Measurements from ENCODE around the gene TSPAN13.

TSPAN13 gene

GRCh38 chr7:16778476-16778875, 24.9 kb downstream of the TSPAN13 start:
- no peak for DNase-seq

DNA sequence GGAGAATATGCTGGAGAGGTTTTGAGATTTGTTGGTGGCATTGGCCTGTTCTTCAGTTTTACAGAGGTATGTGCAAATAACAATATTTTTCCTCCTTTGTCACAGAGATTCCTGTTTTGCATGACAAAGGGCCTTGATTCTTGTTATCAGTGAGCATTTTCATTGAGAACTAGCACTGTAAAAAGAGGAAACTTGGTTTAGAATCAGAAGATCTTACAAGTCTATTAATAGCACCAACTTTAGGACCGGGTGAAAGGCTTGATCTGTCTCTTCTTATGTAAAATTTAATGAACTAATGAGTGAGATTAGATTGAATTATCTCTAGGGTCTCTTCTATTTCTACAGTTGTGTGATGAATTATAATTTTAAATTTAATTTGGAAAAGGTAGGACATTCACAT, 25.5 kb downstream of the TSPAN13 start:
- DNase-seq = no peak

- no peak for DNase-seq
Observed at GRCh38 chr7:16780596-16780995, 27.0 kb downstream of the TSPAN13 start.

- peak; percentile 7 for DNase-seq
Observed at GRCh38 chr7:16785321-16785720, 31.8 kb downstream of the TSPAN13 start.

- DNase-seq = no peak
Observed at GRCh38 chr7:16785846-16786245, 32.3 kb downstream of the TSPAN13 start.

- no peak for DNase-seq
Observed at GRCh38 chr7:16786257-16786656, 32.7 kb downstream of the TSPAN13 start.

DNA sequence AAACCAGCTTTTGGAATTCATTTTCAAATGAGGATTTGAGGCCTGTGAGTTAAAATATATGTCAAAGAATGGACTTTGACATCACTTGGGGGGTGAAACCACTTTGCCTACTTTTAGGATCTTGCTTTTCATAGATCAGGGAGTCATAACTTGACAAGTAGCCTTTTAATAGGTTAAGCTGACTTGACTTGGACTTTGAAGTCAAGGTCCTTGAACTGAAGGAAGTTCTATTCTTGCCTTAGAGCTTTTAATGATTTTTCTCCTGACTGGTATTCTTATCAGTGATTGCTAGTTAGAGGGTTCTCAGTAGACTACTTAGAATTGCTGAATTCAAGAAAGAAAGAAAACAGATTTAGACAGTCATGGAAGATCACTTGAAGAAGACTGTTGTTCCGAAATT, 33.6 kb downstream of the TSPAN13 start:
- no peak for DNase-seq

- no peak for DNase-seq
Observed at GRCh38 chr7:16791071-16791470, 37.5 kb downstream of the TSPAN13 start.

GRCh38 chr7:16791905-16792698, 38.5 kb downstream of the TSPAN13 start:
- DNase-seq = no peak

- DNase-seq = no peak
Observed at GRCh38 chr7:16794986-16795385, 41.4 kb downstream of the TSPAN13 start.

DNA sequence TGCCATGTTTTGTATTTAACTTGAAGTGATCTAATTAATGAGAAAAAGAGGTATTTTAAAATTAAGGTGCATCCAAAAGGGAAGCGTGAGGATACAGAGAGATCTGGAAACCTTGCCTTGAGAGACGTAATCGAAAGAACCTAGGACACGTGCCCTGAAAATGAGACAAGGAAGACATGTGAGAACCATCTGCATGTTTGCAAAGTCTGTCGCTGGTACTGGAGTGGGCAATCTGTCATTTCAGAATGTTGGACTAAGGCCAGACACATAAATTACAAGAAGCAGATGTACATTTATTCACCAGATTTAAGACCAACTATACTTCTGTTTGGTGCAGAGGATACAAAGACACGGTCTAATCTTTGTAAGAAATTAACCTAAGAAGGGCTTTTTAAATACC, 42.1 kb downstream of the TSPAN13 start:
- DNase-seq = no peak

DNA sequence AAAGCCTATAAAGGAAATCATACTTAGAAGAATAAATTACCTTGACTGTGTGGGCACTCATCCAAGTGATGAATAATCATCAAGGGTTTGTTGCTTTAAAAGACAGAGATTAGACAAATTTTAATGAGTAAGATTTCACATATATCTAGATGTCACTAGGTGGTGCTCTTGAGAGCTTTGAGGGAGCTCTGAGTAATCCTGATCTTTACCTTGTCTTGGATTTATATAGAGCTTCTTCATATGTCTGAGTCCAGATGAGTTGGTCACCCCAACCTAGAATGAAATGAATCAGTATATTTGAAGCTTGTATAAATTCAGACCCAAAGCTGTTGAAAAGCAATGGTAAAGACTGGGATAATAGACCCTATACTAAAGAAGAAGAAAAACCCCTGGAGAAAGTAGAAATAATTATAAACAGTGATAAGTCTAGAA, 47.6 kb downstream of the TSPAN13 start:
- DNase-seq = peak; percentile 4

DNA sequence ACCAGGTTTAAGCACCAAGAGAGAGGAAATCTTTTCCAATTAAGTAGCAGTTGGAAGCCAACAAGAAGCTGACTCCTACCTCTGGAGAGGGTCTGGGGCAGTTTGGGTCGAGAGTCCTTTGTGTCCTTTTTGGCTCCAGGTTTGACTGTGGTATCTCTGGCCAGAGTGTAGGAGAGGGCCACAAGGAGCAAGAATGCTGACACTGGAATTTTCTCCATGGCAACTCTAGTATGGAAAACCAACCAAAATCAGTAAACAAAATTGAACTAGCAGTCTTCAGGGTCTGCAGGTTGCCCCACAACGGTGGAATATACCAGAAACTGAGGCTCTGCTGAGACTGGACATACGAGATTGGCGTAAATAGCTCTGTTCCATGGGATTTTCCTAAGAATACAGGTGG, 48.0 kb downstream of the TSPAN13 start:
- DNase-seq = no peak

- DNase-seq = no peak
Observed at GRCh38 chr7:16803125-16803524, 49.6 kb downstream of the TSPAN13 start.

DNA sequence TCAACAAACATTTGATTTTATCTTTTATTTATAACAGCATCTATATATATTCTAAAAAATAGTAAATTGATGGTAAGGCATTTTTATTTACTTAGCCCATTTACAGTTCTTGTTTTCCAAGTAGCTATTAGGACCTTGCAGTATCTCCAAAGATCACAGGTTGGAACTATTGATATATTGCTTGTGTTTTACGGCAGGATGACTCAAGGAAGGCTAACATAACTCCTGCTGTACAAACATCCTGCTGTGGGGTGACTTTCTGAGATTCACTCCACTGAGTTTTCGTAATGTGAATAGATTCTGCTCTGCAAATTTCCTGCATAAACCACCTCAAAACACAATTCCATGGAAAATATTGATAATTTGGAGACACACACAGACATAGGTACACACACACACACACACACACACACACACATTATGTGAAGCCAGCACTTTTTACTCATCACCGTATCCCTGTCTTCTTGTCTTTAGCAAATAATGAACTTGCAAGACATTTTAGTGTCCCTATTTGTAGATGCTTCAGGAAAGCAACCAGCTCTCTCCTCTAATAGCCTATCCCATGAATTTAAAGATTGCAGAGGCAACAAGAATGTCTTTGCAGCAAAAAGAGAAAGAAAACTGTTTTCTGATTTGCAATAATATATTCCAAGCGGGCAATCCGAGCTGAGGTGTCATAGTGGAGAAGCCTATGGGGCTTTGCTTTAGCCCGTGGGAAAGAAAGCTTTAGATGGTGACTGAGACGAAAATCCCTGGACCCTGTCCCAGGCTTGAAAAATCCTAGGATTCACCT, 50.5 kb downstream of the TSPAN13 start:
- no peak for DNase-seq

DNA sequence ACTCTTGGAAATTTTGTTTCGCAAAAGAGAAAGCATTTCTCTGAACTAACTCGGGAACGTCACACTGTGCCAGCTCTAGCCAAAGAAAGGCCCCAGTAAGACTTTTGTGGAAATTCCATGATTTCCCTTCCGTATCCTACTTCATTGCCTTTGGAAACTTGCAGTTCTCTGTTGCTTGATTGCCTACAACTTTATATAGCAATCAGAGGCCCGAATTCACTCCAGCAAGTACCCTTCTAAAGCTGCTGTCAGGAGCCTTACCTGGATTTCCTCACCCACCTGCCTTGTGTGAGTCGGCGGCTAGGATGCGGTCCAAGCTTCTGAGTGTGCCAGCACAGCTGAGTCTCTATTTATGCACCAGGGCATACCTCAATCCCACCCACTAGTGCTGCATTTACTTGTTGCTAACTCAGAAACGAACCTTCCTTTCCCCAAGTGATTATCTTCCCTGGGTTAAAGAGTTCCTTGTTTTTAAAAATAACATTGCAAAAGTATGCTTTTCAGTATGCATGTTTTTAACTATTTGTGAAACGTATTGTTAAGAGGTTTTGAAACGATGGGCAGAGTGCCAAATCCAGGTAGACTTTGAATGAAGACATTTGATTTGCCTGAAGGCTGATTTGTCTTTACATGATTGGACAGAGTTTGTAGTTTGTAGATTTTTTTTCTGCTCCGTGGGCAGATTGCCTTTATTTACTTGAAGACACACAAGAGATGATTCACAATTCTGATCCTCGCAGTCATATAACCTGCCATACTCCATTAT, 51.3 kb downstream of the TSPAN13 start, which contains the start of gene AGR2:
Gene AGR2, minus strand, starts transcription at position 326 of the 766 bp plus-strand sequence. CDS start 3,203 bp downstream, outside the sequence.
- DNase-seq = no peak

DNA sequence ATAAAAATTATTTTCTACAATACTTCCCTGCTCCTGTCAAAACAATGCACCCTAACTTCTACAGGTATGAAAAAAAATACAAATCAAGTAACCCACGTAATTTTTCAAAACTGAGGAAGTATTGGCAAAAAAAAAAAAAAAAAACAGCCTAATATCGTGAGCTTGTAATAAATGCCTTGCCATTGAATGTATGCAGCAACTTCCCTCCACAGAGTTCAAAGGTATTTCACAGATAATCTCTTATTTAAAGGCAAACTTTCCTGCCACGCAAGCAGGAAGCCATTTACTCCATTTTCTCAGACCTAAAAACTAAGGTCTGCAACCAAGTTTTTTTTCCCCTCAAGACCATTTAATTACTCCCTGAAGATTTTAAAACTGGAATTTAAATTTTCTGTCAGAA, 51.9 kb downstream of the TSPAN13 start:
- DNase-seq = no peak

DNA sequence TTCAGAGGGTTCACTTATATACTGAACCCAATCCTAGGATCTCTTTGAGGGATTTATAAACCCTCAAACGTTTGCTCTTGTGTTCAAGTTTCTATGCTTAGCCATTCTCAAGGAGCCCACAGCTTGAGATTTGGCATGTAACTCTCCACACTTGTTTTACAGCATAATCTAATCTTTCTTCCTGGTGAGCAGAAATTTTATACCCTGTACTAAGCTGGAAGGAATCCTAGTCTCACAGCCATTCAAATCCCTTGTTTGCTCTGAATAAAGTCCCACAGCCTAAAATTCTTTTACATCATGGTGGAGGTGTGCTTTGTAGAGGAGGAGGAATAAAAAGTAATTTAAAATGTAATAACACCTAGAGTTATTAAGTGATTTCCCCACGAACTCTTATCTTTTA, 56.6 kb downstream of the TSPAN13 start:
- no peak for DNase-seq

DNA sequence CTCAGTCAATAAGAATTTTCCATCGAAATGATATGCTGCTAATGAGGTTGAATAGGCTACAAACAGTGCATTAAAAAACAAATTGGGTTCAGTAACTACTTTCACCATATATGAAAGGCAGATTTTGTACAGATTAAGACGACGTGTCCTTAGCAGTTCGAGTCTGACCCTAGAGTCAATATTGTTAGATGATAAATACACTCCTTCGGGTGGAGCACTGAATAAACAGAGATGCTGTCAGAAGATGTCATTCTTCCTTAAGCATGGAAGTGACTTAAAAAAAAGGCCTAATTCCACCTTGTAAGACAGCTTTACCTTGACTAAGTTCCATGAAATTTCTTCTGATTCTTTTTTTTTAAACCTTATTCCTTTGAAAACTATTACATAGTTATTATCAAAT, 57.0 kb downstream of the TSPAN13 start:
- DNase-seq = no peak

GRCh38 chr7:16811551-16811950, 58.0 kb downstream of the TSPAN13 start:
- no peak for DNase-seq

DNA sequence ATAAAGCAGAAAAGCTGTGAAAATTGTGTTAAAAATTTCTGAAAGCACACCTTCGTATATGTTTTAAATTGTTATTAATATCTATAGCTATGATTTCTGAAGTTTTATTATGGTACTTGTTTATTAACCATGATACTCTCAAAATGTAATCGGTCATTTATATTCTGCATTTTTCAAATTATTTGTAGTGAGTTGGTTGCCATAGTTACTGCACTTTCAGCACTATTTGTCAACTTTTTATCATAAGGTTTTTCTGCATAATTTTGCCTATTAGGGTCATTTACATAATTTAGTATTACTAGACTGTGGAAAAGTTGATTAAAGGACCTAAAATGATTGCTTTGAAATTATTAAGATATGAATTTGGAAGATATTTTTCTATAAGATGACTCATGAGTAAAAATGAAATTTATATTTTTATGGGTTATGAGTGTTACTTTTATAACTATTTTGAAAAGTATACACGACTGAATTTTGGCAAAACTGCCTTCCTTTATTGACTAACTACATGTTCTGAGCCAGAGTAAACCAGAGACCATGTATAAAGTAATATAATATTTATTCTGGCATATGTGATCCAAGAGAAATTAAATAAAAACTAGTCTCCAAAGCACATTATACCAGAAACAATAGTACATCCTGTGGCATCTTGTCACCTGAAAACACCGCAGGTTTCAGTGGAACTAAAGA, 59.1 kb downstream of the TSPAN13 start:
- DNase-seq = no peak

GRCh38 chr7:16813232-16813616, 59.7 kb downstream of the TSPAN13 start:
- no peak for DNase-seq

- DNase-seq = no peak
Observed at GRCh38 chr7:16815001-16815400, 61.4 kb downstream of the TSPAN13 start.

Data from NCI-H2227 treated with DMSO at 0.1 percent for 48 hours (cell line).